Neural cell (in vitro differentiated cells): ENCODE measurements around the gene RAB40A. TPM values are rescaled to one million over a fixed set of nuclear protein-coding genes. Genes with fewer than 3 reads are reported as not detected.

Experiments used
- H2AFZ ChIP-seq: fragments of 200-600, 300-800 bp; sonication (generic), shearing (Covaris generic); 2 replicates; pipeline ENCODE4 v1.6.0; 2014; ENCODE audit warnings: low read depth, mild to moderate bottlenecking, antibody characterized with exemption, low read length, moderate library complexity
- H3F3A ChIP-seq: fragments of 200-600 bp; shearing (Covaris generic); 2 replicates; pipeline ENCODE4 v1.6.1; 2016; ENCODE audit warnings: mild to moderate bottlenecking, moderate library complexity, mixed read lengths, antibody characterized with exemption, low read length; ENCODE audit not compliant: insufficient read depth, poor library complexity, severe bottlenecking
- H3K27ac ChIP-seq: fragments of 200-600, 300-800 bp; sonication (generic), shearing (Covaris generic); 2 replicates; pipeline ENCODE4 v1.5.1; 2014; ENCODE audit warnings: mild to moderate bottlenecking, low read length, moderate library complexity
- H3K27me3 ChIP-seq: fragments of 300-800, 200-600 bp; sonication (generic), shearing (Covaris generic); 2 replicates; pipeline ENCODE4 v1.6.0; 2014; ENCODE audit warnings: mild to moderate bottlenecking, low read depth, low read length, moderate library complexity; ENCODE audit not compliant: insufficient read depth
- H3K36me3 ChIP-seq: fragments of 300-800, 200-600 bp; sonication (generic), shearing (Covaris generic); 2 replicates; pipeline ENCODE4 v1.5.1; 2014; ENCODE audit warnings: mild to moderate bottlenecking, antibody characterized with exemption, low read length, moderate library complexity; ENCODE audit not compliant: insufficient read depth
- H3K4me2 ChIP-seq: fragments of 300-800, 200-600 bp; sonication (generic), shearing (Covaris generic); 2 replicates; pipeline ENCODE4 v1.6.0; 2014; ENCODE audit warnings: mild to moderate bottlenecking, low read length
- H3K4me3 ChIP-seq: fragments of 300-800, 200-600 bp; sonication (generic), shearing (Covaris generic); 2 replicates; pipeline ENCODE4 v1.5.1; 2014; ENCODE audit warnings: mild to moderate bottlenecking, low read length, moderate library complexity
- H3K79me2 ChIP-seq: fragments of 200-600 bp; shearing (Covaris generic); replicated peaks from 2 replicates; pipeline ENCODE4 v1.6.0; 2014; ENCODE audit warnings: mild to moderate bottlenecking, low read length, moderate library complexity; ENCODE audit not compliant: insufficient read depth
- H3K9ac ChIP-seq: fragments of 300-800, 200-600 bp; sonication (generic), shearing (Covaris generic); 2 replicates; pipeline ENCODE4 v1.6.1; 2016; ENCODE audit warnings: mild to moderate bottlenecking, low read length, mixed read lengths
- H3K9me2 ChIP-seq: fragments of 200-600 bp; shearing (Covaris generic); 2 replicates; pipeline ENCODE4 v1.6.1; 2016; ENCODE audit warnings: mild to moderate bottlenecking, low read length, mixed read lengths; ENCODE audit not compliant: insufficient read depth
- H3K9me3 ChIP-seq: fragments of 200-600, 300-800 bp; sonication (generic), shearing (Covaris generic); 2 replicates; pipeline ENCODE4 v1.6.1; 2016; ENCODE audit warnings: mild to moderate bottlenecking, mixed run types, low read length, moderate library complexity, mixed read lengths
- H4K20me1 ChIP-seq: fragments of 200-600 bp; shearing (Covaris generic); 2 replicates; pipeline ENCODE4 v1.6.1; 2016; ENCODE audit warnings: mild to moderate bottlenecking, mixed run types; ENCODE audit not compliant: insufficient read depth
- EP300 ChIP-seq: fragments of 450-650 bp; conservative IDR thresholded peaks from 2 replicates; pipeline ENCODE4 v1.6.1; 2014; ENCODE audit warnings: antibody characterized with exemption, mild to moderate bottlenecking, moderate library complexity; ENCODE audit not compliant: poor library complexity, severe bottlenecking
- EZH2 ChIP-seq: fragments of 200-600, 300-800 bp; shearing (Covaris generic), sonication (generic); IDR thresholded peaks from 2 replicates; pipeline ENCODE4 v1.6.1; 2014; ENCODE audit warnings: antibody characterized with exemption, low read length, borderline replicate concordance, mild to moderate bottlenecking; ENCODE audit not compliant: insufficient read depth, poor library complexity, severe bottlenecking
- MXI1 ChIP-seq: fragments of 450-650 bp; conservative IDR thresholded peaks from 2 replicates; pipeline ENCODE4 v1.6.1; 2014; ENCODE audit warnings: antibody characterized with exemption, mild to moderate bottlenecking; ENCODE audit not compliant: poor library complexity, severe bottlenecking
- POLR2AphosphoS5 ChIP-seq: IDR thresholded peaks from 2 replicates; pipeline ENCODE4 v1.6.1; 2012
- RAD21 ChIP-seq: fragments of 450-650 bp; conservative IDR thresholded peaks from 2 replicates; pipeline ENCODE4 v1.6.1; 2014; ENCODE audit warnings: antibody characterized with exemption, mild to moderate bottlenecking, moderate library complexity
- SMC3 ChIP-seq: fragments of 450-650 bp; conservative IDR thresholded peaks from 2 replicates; pipeline ENCODE4 v1.6.1; 2014; ENCODE audit warnings: antibody characterized with exemption, mild to moderate bottlenecking, moderate library complexity; ENCODE audit not compliant: poor library complexity
- TAF1 ChIP-seq: IDR thresholded peaks from 2 replicates; pipeline ENCODE4 v1.6.1; 2012; ENCODE audit warnings: low read depth
- polyA plus RNA-seq: library from polyadenylated mRNA; depleted of rRNA; stranded (reverse); fragments of >200 nt; gene quantifications from 2 replicates; pipeline ENCODE4 v1.2.3, GENCODE V29; 2014
- TF ChIP-seq, protein P1 (sequence below): IDR thresholded peaks from 2 replicates; pipeline ENCODE4 v1.6.1; 2012; ENCODE audit warnings: borderline replicate concordance
- TF ChIP-seq, protein P2 (sequence below): fragments of 450-650 bp; IDR thresholded peaks from 2 replicates; pipeline ENCODE4 v1.5.1; 2014; ENCODE audit warnings: antibody characterized with exemption, mild to moderate bottlenecking, moderate library complexity; ENCODE audit not compliant: poor library complexity, severe bottlenecking

Gene RAB40A
- polyA plus RNA-seq, 1 donor from 2014 or later = 1.9 TPM

DNA sequence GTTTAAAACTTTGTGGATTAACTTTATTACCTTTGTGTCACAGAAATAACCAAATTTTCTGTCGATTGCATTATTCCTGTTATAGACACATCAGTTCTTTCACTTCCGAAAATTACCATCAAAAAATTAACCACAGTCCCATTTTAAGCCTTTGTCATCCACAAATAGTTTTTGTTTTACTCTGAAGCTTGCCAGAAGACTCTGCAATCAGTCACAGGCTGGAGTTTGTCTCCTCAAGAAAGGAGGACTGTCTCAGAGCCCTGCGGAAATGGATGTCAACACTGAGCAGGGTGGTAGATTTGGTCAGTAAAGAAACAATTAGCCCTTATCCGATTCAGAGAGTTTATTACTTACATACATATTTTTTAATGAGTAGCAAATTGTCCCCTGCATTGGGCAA lies 45.9 kb upstream of the RAB40A start:
- no peaks in the 10 kb centered on the region for H3F3A ChIP-seq
- no peaks in the 10 kb centered on the region for H3K79me2 ChIP-seq
- H3K4me3 ChIP-seq = no peak overlapping the region
- no peak overlapping the region for H3K27ac ChIP-seq
- H3K4me2 ChIP-seq = no peak overlapping the region
- no peaks in the 10 kb centered on the region for H3K36me3 ChIP-seq
- H4K20me1 ChIP-seq = no peaks in the 10 kb centered on the region
- H3K9ac ChIP-seq = no peak overlapping the region
- no peaks in the 10 kb centered on the region for H3K9me3 ChIP-seq
- H3K27me3 ChIP-seq = no peaks in the 10 kb centered on the region
- no peaks in the 10 kb centered on the region for H3K9me2 ChIP-seq
- H2AFZ ChIP-seq = no peak overlapping the region
- no peak for TF ChIP-seq EZH2
- TF ChIP-seq EP300 = no peak
- TF ChIP-seq MXI1 = no peak
- TF ChIP-seq SMC3 = no peak
- no peak for TF ChIP-seq TAF1
- TF ChIP-seq RAD21 = no peak
- TF ChIP-seq, protein P1, sequence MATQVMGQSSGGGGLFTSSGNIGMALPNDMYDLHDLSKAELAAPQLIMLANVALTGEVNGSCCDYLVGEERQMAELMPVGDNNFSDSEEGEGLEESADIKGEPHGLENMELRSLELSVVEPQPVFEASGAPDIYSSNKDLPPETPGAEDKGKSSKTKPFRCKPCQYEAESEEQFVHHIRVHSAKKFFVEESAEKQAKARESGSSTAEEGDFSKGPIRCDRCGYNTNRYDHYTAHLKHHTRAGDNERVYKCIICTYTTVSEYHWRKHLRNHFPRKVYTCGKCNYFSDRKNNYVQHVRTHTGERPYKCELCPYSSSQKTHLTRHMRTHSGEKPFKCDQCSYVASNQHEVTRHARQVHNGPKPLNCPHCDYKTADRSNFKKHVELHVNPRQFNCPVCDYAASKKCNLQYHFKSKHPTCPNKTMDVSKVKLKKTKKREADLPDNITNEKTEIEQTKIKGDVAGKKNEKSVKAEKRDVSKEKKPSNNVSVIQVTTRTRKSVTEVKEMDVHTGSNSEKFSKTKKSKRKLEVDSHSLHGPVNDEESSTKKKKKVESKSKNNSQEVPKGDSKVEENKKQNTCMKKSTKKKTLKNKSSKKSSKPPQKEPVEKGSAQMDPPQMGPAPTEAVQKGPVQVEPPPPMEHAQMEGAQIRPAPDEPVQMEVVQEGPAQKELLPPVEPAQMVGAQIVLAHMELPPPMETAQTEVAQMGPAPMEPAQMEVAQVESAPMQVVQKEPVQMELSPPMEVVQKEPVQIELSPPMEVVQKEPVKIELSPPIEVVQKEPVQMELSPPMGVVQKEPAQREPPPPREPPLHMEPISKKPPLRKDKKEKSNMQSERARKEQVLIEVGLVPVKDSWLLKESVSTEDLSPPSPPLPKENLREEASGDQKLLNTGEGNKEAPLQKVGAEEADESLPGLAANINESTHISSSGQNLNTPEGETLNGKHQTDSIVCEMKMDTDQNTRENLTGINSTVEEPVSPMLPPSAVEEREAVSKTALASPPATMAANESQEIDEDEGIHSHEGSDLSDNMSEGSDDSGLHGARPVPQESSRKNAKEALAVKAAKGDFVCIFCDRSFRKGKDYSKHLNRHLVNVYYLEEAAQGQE = no peak
- TF ChIP-seq, protein P2, sequence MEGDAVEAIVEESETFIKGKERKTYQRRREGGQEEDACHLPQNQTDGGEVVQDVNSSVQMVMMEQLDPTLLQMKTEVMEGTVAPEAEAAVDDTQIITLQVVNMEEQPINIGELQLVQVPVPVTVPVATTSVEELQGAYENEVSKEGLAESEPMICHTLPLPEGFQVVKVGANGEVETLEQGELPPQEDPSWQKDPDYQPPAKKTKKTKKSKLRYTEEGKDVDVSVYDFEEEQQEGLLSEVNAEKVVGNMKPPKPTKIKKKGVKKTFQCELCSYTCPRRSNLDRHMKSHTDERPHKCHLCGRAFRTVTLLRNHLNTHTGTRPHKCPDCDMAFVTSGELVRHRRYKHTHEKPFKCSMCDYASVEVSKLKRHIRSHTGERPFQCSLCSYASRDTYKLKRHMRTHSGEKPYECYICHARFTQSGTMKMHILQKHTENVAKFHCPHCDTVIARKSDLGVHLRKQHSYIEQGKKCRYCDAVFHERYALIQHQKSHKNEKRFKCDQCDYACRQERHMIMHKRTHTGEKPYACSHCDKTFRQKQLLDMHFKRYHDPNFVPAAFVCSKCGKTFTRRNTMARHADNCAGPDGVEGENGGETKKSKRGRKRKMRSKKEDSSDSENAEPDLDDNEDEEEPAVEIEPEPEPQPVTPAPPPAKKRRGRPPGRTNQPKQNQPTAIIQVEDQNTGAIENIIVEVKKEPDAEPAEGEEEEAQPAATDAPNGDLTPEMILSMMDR = no peak
- no peak for TF ChIP-seq POLR2AphosphoS5

DNA sequence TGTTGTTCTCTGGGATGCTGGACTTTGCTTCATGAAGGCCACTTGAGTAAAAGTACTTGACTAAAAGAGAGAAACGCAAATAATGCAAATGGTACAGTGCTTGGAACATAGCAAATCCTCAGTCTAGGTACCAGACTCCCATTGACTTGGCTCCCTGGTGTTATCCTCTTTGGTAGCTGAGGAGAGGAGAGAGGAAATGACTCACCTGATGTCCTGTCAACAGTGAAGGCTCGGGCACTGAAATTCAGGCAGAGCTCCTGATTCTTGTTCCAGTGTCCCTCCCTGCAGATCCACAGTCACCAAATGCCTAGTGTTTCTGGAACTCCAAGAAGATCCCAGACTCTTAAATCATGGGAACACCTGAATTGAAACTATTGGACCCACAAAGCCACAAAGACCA lies 43.5 kb upstream of the RAB40A start:
- Histone ChIP-seq H3F3A (no peaks in the 10 kb centered on the region), H3K79me2 (no peaks in the 10 kb centered on the region), H3K27ac (no peak overlapping the region), H3K4me3 (no peak overlapping the region), H2AFZ (no peak overlapping the region), H4K20me1 (no peaks in the 10 kb centered on the region), H3K9me2 (no peaks in the 10 kb centered on the region), H3K9ac (no peak overlapping the region), H3K36me3 (no peaks in the 10 kb centered on the region), H3K4me2 (no peak overlapping the region), H3K9me3 (no peaks in the 10 kb centered on the region), H3K27me3 (no peaks in the 10 kb centered on the region)
- TF ChIP-seq TAF1 (no peak), RAD21 (no peak), MXI1 (no peak), SMC3 (no peak), EP300 (no peak), EZH2 (no peak), POLR2AphosphoS5 (no peak)
- TF ChIP-seq, protein P2 = no peak
- TF ChIP-seq, protein P1 = no peak
